PFSK-1 (cell line): Measurements from ENCODE around the gene LSM14A.

ENCODE experiments used
- FOXP2 ChIP-seq: optimal IDR thresholded peaks from 2 replicates; pipeline ENCODE3; 2011; ENCODE audit warnings: borderline replicate concordance, control low read depth, inconsistent platforms; ENCODE audit not compliant: insufficient read depth; ENCODE audit errors: extremely low read length, extremely low read depth
- POLR2AphosphoS5 ChIP-seq: IDR thresholded peaks from 2 replicates; pipeline ENCODE4 v1.6.1; 2012; ENCODE audit warnings: low read depth, mild to moderate bottlenecking, control low read depth, low read length, moderate library complexity
- REST ChIP-seq, 2 experiments: IDR thresholded peaks; 2 replicates each; pipeline versions ENCODE4 v1.6.1 to v1.8.0; 2011 to 2012; ENCODE audit warnings: low read depth in 2 of 2, low read length in 2 of 2, control low read depth in 1 of 2, inconsistent platforms in 1 of 2, mild to moderate bottlenecking in 1 of 2, moderate library complexity in 1 of 2; ENCODE audit not compliant: insufficient read depth in 1 of 2
- TAF1 ChIP-seq: IDR thresholded peaks from 2 replicates; pipeline ENCODE4 v1.6.1; 2012; ENCODE audit warnings: low read length, control low read depth, borderline replicate concordance; ENCODE audit not compliant: insufficient read depth

- no peak for TF ChIP-seq TAF1
- TF ChIP-seq REST (IDR thresholded peaks at IDR 0.05; ENCODE audit: insufficient read depth in 1 of 2, low read depth in 2 of 2, low read length in 2 of 2), result no peak
- TF ChIP-seq POLR2AphosphoS5, result no peak
- no peak for TF ChIP-seq FOXP2
These were observed 43.3 kb downstream of the LSM14A start for GRCh38 chr19:34215666-34216038.
